Activated CD8-positive, alpha-beta T cell treated with anti-CD3 and anti-CD28 coated beads, Interleukin-2, amount 10 ng/mL, durations not matched to agents 7 days and 5 days (primary cell): ENCODE measurements around the gene USP6NL. TPM values are rescaled to one million over a fixed set of nuclear protein-coding genes. Genes with fewer than 3 reads are reported as not detected.

Source experiments
- ATAC-seq: fragments of 150-1000 bp; cut with Tn5 transposase; one replicate; pipeline ENCODE4 v1.10.0; 2021; ENCODE audit warnings: moderate library complexity
- CTCF ChIA-PET: fragments of 350-600 bp; sonication (Branson Sonifier 250); formaldehyde crosslinking; loops from one replicate; lab custom pipeline; 2021; ENCODE audit warnings: antibody characterized with exemption; lab: Charles Lee
- POLR2A ChIA-PET: fragments of 350-600 bp; sonication (Branson Sonifier 250); formaldehyde crosslinking; loops from one replicate; lab custom pipeline; 2021; ENCODE audit warnings: antibody characterized with exemption; lab: Charles Lee
- DNase-seq: peaks from one replicate; pipeline ENCODE4 v3.0.0-alpha.2; 2020
- H3K27ac Mint-ChIP-seq: one replicate; pipeline ENCODE4 v1.8.0; 2021; ENCODE audit warnings: mild to moderate bottlenecking, mixed read lengths
- H3K27me3 Mint-ChIP-seq: one replicate; pipeline ENCODE4 v1.8.0; 2021; ENCODE audit warnings: low read depth, mixed read lengths
- H3K36me3 Mint-ChIP-seq: one replicate; pipeline ENCODE4 v1.8.0; 2021; ENCODE audit warnings: low read depth, mixed read lengths
- H3K4me1 Mint-ChIP-seq: one replicate; pipeline ENCODE4 v1.8.0; 2021; ENCODE audit warnings: low read depth, mixed read lengths
- H3K4me3 Mint-ChIP-seq: one replicate; pipeline ENCODE4 v1.8.0; 2021; ENCODE audit warnings: mild to moderate bottlenecking, mixed read lengths
- H3K9me3 Mint-ChIP-seq: one replicate; pipeline ENCODE4 v1.8.0; 2022; ENCODE audit warnings: mixed read lengths; ENCODE audit not compliant: insufficient read depth
- total RNA-seq, 2 experiments: library from RNA; stranded (reverse); gene quantifications; one replicate each; pipeline ENCODE4 v1.2.3, GENCODE V29; 2021

The USP6NL gene
- total RNA-seq, 2 experiments from 2014 or later: 1.6 to 2.0 TPM

DNA sequence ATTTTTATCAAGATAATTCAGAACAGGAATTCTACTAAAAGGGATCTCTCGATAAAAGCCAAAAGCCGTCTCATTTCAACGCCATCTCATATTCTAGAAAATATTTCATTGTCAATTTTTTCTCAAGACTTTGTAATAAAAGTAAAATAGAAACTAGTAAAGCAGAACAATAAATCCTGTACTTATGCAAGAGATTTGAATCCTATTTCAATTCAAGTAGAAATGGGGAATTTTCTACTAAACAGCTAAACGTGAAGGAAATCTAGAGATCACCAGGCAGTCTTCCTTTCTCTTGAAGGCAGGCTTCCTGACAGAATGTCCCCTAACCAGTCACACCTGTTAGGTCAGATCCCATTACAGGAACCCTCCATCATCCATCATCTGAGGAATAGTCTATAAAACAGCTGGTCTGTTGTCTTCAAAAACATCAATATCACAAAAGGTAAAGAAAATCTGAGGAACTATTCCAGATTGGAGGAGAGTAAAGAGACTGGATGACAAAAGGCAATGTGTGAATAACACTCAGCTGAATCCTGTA is 23.7 kb downstream of the USP6NL start:
- H3K4me1 Mint-ChIP-seq: peaks cover 9% of the 10 kb centered on the region
- H3K9me3 Mint-ChIP-seq: no peaks in the 10 kb centered on the region
- ChIA-PET CTCF (interaction anchor here (0.8 to 1.6 kb wide), 3 partner anchors 12 to 222 kb away, joined by 3 read pairs; no protein-coding TSS in a partner anchor), POLR2A (no interaction called here)
- H3K27me3 Mint-ChIP-seq: peaks cover 7% of the 10 kb centered on the region
- H3K4me3 Mint-ChIP-seq: no peak overlapping the region
- no peak overlapping the region for H3K27ac Mint-ChIP-seq
- ATAC-seq (no peak), DNase-seq (no peak)
- peaks cover 4% of the 10 kb centered on the region for H3K36me3 Mint-ChIP-seq

DNA sequence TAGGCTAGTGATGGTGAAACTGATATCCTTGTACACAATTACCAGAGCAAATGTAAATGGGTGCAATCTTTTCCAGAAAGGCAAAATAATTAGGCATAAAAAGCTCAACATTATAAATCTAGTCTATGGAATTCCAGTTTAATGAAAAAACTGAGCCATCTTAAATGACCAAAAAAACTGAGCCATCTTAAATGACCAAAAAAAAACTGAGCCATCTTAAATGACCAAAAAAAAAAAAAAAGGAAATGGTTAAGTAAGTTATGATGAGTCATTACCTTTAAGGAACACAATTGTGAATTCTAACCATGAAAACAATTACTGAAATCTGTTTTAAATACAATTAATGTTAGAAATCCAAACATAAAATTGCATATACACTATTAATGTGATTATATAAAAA is 25.3 kb downstream of the USP6NL start:
- H3K36me3 Mint-ChIP-seq: peaks cover 4% of the 10 kb centered on the region
- POLR2A ChIA-PET: no interaction called here
- ATAC-seq: no peak

DNA sequence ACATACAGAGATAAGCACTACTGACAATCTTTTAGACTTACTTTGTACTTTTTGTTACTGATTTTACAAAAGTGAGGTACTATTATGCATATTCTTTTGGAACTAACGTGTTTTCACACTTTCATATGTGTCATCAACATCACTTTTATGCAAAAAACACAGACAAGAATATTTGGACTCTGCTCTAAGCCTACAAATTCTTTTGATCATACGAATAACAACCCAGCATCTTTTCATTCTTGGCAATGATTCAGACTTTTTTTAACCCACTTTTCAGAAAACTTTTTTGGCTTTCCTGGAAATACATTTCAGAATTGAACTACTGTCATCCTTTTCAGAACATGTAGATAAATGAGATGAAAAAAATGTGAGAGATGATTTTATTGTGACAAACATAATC is 30.2 kb downstream of the USP6NL start:
- Mint-ChIP-seq H3K27me3 (no peaks in the 10 kb centered on the region), H3K36me3 (peaks cover 4% of the 10 kb centered on the region), H3K4me1 (peaks cover 18% of the 10 kb centered on the region), H3K4me3 (no peak overlapping the region), H3K27ac (no peak overlapping the region), H3K9me3 (no peaks in the 10 kb centered on the region)
- ChIA-PET POLR2A (no interaction called here), CTCF (no interaction called here)
- DNase-seq: no peak
- ATAC-seq: no peak

More for the DNA sequence above, 25.3 kb downstream of the USP6NL start:
- H3K27me3 Mint-ChIP-seq: peaks cover 6% of the 10 kb centered on the region
- H3K9me3 Mint-ChIP-seq: no peaks in the 10 kb centered on the region
- no peak overlapping the region for H3K4me3 Mint-ChIP-seq
- CTCF ChIA-PET: interaction anchor here (1.3 kb wide), 1 partner anchor 171 kb away, joined by 3 read pairs; no protein-coding TSS in a partner anchor
- no peak overlapping the region for H3K27ac Mint-ChIP-seq
- no peak for DNase-seq
- H3K4me1 Mint-ChIP-seq: peaks cover 17% of the 10 kb centered on the region

DNA sequence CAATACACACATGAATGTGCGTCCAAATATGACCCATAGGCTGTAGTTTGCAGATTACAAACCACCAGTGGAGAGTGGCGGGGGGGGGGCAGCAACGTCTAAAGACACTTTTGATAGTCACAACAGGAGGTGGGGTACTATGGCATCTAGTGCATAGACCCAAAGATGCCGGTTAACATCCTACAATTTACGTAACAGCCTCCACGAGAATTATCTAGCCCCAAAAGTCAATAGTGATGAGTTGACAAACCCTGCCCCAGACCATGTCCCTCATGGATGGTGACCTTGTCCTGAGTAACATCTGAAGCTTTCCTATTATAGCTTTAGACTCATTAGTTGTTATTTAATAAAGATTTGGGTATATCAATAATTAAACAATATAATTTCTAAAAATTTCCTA is 31.6 kb downstream of the USP6NL start:
- DNase-seq (no peak), ATAC-seq (no peak)
- peaks cover 3% of the 10 kb centered on the region for H3K27me3 Mint-ChIP-seq
- CTCF ChIA-PET: no interaction called here
- no peaks in the 10 kb centered on the region for H3K36me3 Mint-ChIP-seq
- H3K4me1 Mint-ChIP-seq: peaks cover 12% of the 10 kb centered on the region
- no peak overlapping the region for H3K27ac Mint-ChIP-seq
- POLR2A ChIA-PET: no interaction called here
- no peaks in the 10 kb centered on the region for H3K9me3 Mint-ChIP-seq
- no peak overlapping the region for H3K4me3 Mint-ChIP-seq

DNA sequence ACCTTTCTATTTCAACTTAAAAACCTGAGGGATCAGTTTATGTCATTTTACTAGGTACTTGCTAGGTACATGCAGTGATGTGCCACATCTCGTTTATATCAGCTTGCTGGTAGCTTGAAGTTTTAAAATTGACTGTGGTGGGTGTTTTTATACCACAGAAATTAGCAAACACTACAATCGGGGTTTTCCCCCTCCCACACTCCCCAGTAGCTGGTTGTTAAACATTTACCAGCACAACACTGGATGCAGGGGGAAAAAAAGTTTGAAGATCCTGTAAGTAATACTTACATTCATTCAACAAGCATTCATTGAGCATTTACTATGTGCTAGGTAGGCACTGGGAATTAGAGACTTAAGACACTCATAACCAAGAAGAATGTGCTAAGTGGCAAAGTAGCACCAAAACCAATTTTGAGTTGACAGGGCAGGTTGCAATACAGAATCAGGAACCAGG is 32.6 kb downstream of the USP6NL start:
- Mint-ChIP-seq H3K9me3 (no peaks in the 10 kb centered on the region), H3K4me1 (peaks cover 12% of the 10 kb centered on the region), H3K4me3 (no peak overlapping the region), H3K27ac (no peak overlapping the region), H3K36me3 (no peaks in the 10 kb centered on the region), H3K27me3 (peaks cover 6% of the 10 kb centered on the region)
- DNase-seq: no peak
- POLR2A ChIA-PET: no interaction called here
- CTCF ChIA-PET: interaction anchor here (1.8 kb wide), 1 partner anchor 9 kb away, joined by 7 read pairs; no protein-coding TSS in a partner anchor
- ATAC-seq: no peak

DNA sequence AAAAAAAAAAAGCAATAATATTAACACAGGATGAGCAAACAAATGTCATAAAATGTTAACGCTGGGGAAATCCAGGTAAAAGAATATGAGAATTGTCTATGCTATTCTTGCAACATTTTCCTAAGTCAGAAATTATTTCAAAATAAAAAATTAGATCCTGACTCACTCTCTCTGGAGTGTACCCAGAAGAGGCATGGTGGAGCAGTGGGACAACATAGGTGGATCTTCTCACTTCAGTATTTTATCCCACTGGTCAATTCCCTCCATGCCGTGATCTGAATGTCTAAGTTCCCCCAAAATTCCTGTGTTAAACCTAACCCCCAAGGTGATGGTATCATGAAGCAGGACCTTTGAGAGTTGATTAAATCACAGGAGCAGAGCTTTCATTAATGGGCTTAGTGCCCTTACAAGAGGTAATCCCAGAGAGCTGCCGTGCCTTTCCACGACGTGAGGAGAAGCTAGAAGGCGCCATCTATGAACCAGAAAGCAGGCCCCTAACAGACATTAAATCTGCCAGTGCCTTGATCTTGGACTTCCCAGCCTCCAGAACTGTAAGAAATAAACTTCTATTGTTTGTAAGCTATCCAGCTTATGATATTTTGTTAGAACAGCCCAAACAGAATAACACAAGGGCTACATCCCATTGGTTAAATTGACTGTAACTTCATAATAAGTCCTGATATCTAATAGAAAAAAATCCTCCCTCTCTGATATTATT is 35.2 kb downstream of the USP6NL start:
- ChIA-PET POLR2A (no interaction called here), CTCF (interaction anchor here (1.0 kb wide), 1 partner anchor 11 kb away, joined by 3 read pairs; no protein-coding TSS in a partner anchor)
- no peak overlapping the region for H3K27ac Mint-ChIP-seq
- H3K36me3 Mint-ChIP-seq: no peaks in the 10 kb centered on the region
- no peak for DNase-seq
- H3K27me3 Mint-ChIP-seq: peaks cover 10% of the 10 kb centered on the region
- H3K9me3 Mint-ChIP-seq: no peaks in the 10 kb centered on the region
- no peak for ATAC-seq
- H3K4me1 Mint-ChIP-seq: peaks cover 4% of the 10 kb centered on the region
- H3K4me3 Mint-ChIP-seq: no peak overlapping the region

DNA sequence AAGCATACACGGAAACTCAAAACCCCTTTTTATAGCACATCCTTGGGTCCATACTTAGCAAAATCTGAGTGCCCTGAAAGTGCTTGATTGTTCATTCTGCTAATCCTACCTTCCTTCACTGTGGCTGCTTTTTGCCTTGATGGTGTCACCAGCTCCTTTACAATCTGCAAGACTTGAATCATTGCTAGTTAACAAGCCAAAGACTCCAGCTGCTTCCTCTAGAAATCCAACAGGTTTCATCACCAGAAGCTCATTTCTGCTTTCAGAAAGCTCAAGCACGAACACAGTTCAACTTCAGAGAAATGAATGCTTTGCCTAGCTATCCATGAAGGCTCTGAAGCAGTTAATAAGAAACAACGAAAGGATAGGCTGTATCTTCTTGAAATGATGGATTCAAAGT is 38.0 kb downstream of the USP6NL start:
- DNase-seq (no peak), ATAC-seq (no peak)
- ChIA-PET CTCF (interaction anchor here (0.9 to 1.5 kb wide), 3 partner anchors 18 to 246 kb away, joined by 3 read pairs; no protein-coding TSS in a partner anchor), POLR2A (interaction anchor here (1.2 kb wide), 1 partner anchor 19 kb away, joined by 4 read pairs; no protein-coding TSS in a partner anchor)
- H3K36me3 Mint-ChIP-seq: no peaks in the 10 kb centered on the region
- H3K9me3 Mint-ChIP-seq: no peaks in the 10 kb centered on the region
- peaks cover 15% of the 10 kb centered on the region for H3K27me3 Mint-ChIP-seq
- H3K4me1 Mint-ChIP-seq: no peaks in the 10 kb centered on the region
- no peak overlapping the region for H3K27ac Mint-ChIP-seq
- no peak overlapping the region for H3K4me3 Mint-ChIP-seq

DNA sequence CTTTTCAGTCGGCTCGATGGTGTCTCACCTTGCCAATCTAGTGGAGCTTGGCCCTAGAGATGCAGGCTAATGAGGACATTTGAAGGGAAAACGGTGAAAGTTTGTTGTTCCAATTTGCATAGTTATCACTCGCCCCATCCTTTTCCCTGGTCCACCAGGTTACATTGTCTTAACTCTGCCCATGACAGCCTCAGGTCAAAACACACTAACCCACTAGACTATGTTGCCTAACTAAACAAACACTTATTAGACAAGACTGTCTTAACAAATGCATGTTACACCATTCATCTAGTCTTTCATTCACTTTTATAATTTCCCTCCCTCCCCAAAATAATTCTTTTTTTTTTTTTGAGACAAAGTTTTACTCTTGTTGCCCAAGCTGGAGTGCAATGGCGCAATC is 40.7 kb downstream of the USP6NL start:
- Mint-ChIP-seq H3K9me3 (no peaks in the 10 kb centered on the region), H3K27ac (no peak overlapping the region), H3K36me3 (no peaks in the 10 kb centered on the region), H3K4me3 (no peak overlapping the region), H3K27me3 (peaks cover 17% of the 10 kb centered on the region), H3K4me1 (no peaks in the 10 kb centered on the region)
- ATAC-seq (no peak), DNase-seq (no peak)
- CTCF ChIA-PET: interaction anchor here (1.0 to 1.3 kb wide), 2 partner anchors 16 to 212 kb away, joined by 3 read pairs; no protein-coding TSS in a partner anchor
- POLR2A ChIA-PET: no interaction called here

DNA sequence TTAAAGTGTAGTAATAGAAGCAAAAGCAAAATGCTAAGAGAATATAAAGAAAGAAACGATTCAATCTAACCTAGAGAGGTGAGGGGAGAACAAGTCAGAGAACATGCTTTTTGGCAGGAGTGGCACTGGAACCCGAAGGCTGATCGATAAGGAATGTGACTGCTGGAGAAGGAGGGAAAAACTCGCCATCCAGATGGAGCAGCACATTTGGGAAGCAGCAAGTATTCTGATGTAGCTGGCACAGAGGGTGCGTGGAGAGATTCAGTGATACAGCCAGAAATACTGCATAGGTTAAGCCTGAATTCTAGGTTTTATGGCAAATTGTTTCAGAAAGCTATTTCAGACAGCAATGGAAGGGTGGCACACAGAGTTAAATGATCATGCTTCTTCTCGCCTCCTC is 42.0 kb downstream of the USP6NL start:
- no peak for DNase-seq
- no peaks in the 10 kb centered on the region for H3K36me3 Mint-ChIP-seq
- POLR2A ChIA-PET: no interaction called here
- H3K27ac Mint-ChIP-seq: no peak overlapping the region
- no peak for ATAC-seq
- H3K27me3 Mint-ChIP-seq: peaks cover 14% of the 10 kb centered on the region
- no peaks in the 10 kb centered on the region for H3K4me1 Mint-ChIP-seq
- H3K4me3 Mint-ChIP-seq: no peak overlapping the region
- H3K9me3 Mint-ChIP-seq: no peaks in the 10 kb centered on the region
- CTCF ChIA-PET: interaction anchor here (1.3 to 1.5 kb wide), 2 partner anchors 9 to 213 kb away, joined by 3 to 7 read pairs; no protein-coding TSS in a partner anchor

DNA sequence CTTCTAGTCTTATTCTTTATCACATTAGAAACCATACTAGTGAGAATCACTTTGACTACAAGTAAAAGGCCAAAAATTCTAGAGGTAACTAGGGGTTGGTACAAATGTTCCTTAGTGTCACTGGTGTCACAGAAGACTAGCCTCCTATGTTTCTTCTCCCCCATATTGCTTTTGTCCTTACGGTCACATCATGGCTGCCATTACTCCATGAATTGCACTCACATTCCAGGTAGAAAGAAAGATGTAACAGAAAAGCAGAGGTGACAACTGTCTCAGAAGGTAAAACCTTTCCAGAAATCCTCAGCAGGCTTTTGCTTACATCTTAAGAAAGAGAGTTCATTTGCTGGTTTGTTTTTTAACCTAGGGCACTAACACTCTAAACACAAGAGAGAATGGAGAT is 42.9 kb downstream of the USP6NL start:
- H3K27ac Mint-ChIP-seq: no peak overlapping the region
- ATAC-seq: no peak
- no peaks in the 10 kb centered on the region for H3K4me1 Mint-ChIP-seq
- no peak overlapping the region for H3K4me3 Mint-ChIP-seq
- POLR2A ChIA-PET: no interaction called here
- CTCF ChIA-PET: no interaction called here
- peaks cover 11% of the 10 kb centered on the region for H3K27me3 Mint-ChIP-seq
- H3K36me3 Mint-ChIP-seq: no peaks in the 10 kb centered on the region
- no peaks in the 10 kb centered on the region for H3K9me3 Mint-ChIP-seq
- DNase-seq: no peak

DNA sequence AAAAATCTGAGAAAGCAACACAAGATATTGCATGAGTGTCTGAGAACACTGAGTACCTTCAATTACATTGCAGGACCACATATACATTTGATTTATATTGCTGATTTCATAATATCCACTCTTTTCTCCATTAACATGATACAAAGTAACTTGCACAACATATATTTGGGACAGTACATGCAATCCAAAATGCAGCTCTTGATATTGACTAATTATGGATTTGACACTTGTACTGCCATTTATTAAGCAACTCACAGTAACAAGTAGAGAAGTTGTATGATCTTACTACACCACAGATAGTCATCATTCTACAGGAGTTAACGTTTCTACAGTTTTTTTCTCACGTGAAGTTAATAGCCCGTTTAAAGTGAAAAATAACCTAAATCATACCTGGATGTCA is 46.7 kb downstream of the USP6NL start:
- no peak for DNase-seq
- H3K9me3 Mint-ChIP-seq: no peaks in the 10 kb centered on the region
- no peaks in the 10 kb centered on the region for H3K36me3 Mint-ChIP-seq
- H3K27ac Mint-ChIP-seq: no peak overlapping the region
- ChIA-PET CTCF (interaction anchor here (2.1 kb wide), 1 partner anchor 10 kb away, joined by 6 read pairs; no protein-coding TSS in a partner anchor), POLR2A (no interaction called here)
- no peak overlapping the region for H3K4me3 Mint-ChIP-seq
- no peaks in the 10 kb centered on the region for H3K4me1 Mint-ChIP-seq
- peaks cover 2% of the 10 kb centered on the region for H3K27me3 Mint-ChIP-seq
- no peak for ATAC-seq

DNA sequence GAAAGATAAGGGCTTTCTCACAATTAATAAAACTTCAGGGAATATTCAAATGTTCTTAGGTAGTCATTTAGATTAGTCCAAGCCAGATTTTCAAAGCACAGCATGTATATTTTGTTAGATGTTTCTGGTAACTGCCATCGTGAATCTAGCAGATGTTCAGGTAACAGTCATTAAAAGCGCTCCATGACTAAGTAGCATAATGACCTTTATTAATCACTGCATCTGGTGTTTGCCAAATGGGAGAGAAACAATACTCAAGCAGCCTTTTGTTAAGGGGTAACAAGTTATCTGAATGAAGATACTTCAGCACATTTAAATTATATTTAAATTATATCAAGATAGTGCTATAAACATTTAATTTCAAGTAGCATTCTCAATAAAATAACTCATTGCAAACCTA is 47.5 kb downstream of the USP6NL start:
- Mint-ChIP-seq H3K36me3 (no peaks in the 10 kb centered on the region), H3K4me1 (no peaks in the 10 kb centered on the region), H3K27ac (no peak overlapping the region), H3K4me3 (no peak overlapping the region), H3K27me3 (peaks cover 2% of the 10 kb centered on the region), H3K9me3 (no peaks in the 10 kb centered on the region)
- ChIA-PET POLR2A (no interaction called here), CTCF (interaction anchor here (2.1 kb wide), 1 partner anchor 11 kb away, joined by 6 read pairs; no protein-coding TSS in a partner anchor)
- ATAC-seq: no peak
- DNase-seq: no peak
